Measurements from ENCODE around the gene THAP5.
A peak's percentile ranks its signal among the peaks of the same experiment; 100 is the strongest.
"Not testable (repeated sequence)": the region's sequence is repeated elsewhere in the genome, so short reads cannot be mapped to it uniquely, and the experiment has no call there.

THAP5 gene

GRCh38 chr7:108581655-108582491 is 12.4 kb upstream of the THAP5 start:
- no peak for DNase-seq

DNA sequence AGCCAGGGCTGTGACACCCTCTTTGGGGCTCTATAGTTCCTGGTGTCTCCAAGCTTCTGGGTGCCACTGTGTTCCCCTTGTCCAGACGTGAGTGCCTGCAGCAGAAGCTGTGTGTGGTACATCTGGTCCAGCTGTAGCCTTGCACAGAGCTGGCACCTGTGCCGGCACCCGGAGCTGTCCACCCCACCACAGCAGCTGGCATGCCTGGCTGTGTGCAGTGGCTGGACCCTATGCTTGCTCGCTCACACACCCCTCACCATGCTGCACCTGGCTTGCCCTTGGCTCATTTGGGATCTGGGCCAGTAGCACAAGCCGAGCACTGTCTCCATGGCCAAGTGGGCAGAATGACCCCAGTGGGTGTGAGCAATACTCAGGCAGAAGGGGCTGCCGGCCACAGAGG is 10.8 kb upstream of the THAP5 start:
- no peak for DNase-seq

DNA sequence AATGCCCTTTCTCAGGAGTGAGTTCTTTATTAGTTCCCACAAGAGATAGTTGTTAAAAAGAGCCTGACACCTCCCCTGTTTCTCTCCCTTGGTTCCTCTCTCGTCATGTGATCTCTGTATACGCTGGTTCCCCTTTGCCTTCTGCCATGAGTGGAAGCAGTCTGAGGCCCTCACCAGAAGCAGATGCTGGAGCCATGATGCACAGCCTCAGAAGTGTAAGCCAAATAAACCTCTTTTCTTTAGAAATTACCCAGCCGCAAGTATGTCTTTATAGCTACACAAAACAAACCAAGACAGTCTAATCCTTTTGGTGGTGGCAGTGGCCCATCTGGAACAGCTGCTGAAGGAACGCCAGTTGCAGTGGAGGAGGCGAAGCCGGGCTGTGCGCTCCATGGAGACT is 9.4 kb upstream of the THAP5 start:
- no peak for DNase-seq

- DNase-seq: no peak
Observed at GRCh38 chr7:108576116-108576515, 6.6 kb upstream of the THAP5 start.

GRCh38 chr7:108575156-108575555 is 5.7 kb upstream of the THAP5 start:
- DNase-seq: no peak

- DNase-seq: no peak
Observed at GRCh38 chr7:108572480-108572879, 3.0 kb upstream of the THAP5 start.

GRCh38 chr7:108570146-108570755 is 745 bp upstream of the THAP5 start:
- DNase-seq: peak; percentile 25

DNA sequence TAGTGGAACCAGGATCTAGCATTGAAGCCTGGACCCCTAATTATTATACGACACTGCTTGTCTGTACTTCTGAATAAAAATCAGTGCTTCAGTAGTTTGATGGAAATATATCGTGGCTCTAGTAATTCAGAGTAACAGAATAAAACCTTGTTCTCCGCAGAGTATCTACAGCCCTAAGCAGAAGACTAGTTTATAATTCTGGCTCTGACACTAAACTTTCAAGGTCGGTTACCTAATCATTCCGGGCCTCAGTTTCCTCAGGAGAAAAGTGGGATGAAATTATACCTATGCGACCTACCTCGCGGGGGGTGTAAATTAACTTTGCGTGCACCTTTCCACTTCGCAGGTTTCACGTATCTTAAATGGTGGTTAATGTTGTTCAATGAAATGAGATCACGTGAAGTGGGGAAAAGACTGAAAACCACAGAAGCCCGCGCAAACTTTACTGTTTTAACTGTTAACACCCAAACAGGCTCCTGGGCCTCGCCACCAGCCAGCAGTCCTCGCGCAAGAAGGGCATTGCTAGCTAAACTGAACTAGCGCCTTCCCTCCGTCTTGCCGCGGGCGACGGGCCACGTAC is 615 bp downstream of the THAP5 start:
- DNase-seq: no peak

DNA sequence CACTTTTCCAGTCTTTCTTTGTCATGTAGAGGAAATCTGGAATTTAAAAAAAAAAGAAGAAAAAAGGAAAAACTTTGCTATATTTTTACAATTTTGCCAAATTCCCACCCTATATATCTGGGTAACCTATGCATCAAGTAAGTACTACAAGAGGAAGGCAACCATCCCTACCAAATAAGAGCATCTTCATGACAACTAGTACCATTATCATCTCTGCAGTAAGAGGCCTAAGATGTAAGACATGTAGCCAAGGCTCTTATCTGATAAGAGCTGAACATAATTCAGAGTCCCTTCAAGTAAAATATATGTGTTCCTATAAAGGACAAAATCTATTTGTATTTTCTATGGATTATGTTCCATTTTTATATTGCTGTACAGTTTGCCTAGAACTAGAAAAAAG is 3.5 kb downstream of the THAP5 start:
- DNase-seq: no peak

- DNase-seq: no peak
Observed at GRCh38 chr7:108561047-108561619, 8.4 kb downstream of the THAP5 start.

GRCh38 chr7:108559253-108559652 is 10.3 kb downstream of the THAP5 start:
- DNase-seq: no peak

DNA sequence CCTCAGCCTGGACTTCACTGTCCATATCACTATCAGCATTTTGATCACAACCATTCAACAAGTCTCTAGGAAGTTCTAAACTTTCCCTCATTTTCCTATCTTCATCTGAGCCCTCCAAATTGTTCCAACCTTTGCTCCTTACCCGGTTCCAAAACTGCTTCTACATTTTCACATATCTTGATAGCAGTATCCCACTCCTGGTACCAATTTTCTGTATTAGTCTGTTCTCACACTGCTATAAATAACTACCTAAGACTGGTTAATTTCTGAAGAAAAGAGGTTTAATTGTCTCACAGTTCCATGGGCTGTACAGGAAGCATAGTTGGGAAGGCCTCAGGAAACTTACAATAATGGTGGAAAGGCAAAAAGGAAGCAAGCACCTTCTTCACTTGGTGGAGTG is 11.9 kb downstream of the THAP5 start:
- DNase-seq: no peak

DNA sequence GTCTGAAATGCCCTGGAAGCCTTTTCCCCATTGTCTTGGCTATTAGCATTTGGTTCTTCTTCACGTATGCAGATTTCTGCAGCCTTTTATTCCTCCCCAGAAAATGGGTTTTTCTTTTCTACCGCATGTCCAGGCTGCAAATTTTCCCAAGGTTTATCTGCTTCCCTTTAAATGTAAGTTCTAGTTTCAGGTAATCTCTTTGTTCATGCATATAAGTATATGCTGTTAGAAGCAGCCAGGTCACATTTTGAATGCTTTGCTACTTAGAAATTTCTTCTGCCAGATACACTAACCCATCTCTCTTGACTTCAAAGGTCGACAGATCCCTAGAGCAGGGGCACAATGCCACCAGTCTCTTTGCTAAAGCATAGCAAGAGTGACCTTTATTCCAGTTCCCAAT is 12.3 kb downstream of the THAP5 start:
- no peak for DNase-seq

DNA sequence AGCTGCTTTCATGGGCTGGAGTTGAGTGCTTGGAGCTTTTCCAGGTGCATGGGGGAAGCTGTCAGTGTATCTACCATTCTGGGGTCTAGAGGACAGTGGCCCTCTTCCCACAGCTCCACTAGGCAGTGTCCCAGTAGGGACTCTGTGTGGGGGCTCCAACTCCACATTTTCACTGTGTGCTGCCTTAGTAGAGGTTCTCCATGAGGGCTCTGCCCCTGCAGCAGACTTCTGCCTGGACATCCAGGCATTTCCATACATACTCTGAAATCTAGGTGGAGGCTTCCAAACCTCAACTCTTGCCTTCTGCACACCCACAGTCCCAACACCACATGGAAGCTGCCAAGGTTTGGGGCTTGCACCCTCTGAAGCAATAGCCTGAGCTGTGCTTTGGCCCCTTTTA is 12.8 kb downstream of the THAP5 start:
- not testable (repeated sequence) for DNase-seq

DNA sequence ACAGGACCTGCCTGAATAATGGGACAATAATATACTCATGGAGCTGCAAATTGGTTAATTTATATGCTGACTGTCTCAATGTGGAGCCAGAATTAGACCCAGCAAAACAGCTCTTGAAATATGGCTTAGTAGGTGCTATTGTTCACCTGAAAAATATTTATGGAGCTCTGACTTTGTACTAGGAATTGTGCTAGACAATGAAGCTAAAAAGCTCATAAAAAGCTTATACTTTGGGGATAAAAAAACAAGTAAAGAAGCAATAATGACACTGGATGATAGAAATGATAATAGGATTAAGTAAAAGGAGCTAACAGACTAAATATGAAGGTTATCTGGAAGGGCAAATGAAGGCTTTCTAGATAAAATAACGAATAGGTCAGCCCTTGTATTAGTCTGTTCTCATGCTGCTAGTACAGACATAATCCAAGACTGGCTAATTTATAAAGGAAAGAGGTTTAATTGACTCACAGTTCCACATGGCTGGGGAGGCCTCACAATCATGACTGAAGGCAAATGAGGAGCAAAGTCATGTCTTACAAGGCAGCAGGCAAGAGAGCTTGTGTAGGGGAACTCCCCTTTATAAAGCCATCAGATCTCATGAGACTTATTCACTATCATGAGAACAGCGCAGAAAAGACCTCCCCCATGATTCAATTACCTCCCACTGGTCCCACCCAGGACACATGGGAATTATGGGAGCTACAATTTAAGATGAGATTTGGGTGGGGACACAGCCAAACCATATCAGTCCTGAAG is 21.2 kb downstream of the THAP5 start:
- not testable (repeated sequence) for DNase-seq

DNA sequence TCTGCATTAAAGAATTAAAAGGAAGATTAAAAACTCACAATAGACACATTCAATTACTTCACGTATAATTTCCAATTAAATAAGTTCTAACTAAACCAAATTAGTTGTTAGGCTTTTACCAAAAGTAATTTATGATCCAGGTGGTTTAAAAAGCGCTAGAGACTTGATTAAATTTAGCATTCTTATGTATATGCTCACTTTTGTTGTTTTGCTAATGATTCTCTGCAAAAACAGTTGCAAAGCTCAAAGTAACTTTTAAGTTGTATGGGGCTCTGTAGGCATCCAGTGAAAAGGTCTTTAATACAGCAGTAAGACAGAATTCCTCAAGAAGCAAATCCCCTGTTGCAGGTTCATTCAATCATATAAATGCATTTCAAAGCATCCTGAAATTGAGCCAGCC is 28.0 kb downstream of the THAP5 start:
- no peak for DNase-seq

DNA sequence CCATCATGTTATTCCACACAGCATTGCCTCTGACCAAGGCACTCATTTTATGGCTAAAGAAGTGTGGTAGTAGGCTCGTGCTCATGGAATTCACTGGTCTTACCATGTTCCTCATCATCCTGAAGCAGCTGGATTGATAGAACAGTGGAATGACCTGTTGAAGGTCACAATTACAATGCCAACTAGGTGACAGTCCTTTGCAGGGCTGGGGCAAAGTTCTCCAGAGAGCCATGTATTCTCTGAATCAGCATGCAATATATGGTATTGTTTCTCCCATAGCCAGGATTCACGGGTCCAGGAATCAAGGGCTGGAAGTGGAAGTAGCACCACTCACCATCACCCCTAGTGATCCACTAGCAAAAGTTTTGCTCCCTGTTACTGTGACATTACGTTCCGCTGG is 30.8 kb downstream of the THAP5 start:
- not testable (repeated sequence) for DNase-seq

- DNase-seq: not testable (repeated sequence)
Observed at GRCh38 chr7:108538236-108538635, 31.3 kb downstream of the THAP5 start.

GRCh38 chr7:108537229-108537628 is 32.3 kb downstream of the THAP5 start:
- DNase-seq: no peak

GRCh38 chr7:108535744-108536143 is 33.8 kb downstream of the THAP5 start:
- no peak for DNase-seq

DNA sequence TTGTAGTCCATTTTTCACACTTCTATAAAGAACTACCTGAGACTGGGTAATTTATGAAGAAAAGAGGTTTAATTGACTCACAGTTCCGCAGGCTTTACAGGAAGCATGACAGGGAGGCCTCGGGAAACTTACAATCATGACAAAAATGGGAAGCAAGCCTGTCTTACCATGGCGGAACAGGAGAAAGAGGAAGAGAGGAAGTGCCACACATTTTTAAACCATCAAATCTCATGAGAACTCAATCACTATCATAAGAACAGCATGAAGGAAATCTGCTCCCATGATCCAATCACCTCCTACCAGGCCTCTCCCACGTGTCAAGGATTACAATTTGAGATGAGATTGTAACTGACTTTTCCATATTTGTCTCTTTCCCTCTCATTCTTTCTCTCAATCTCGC is 34.2 kb downstream of the THAP5 start:
- DNase-seq: no peak

DNA sequence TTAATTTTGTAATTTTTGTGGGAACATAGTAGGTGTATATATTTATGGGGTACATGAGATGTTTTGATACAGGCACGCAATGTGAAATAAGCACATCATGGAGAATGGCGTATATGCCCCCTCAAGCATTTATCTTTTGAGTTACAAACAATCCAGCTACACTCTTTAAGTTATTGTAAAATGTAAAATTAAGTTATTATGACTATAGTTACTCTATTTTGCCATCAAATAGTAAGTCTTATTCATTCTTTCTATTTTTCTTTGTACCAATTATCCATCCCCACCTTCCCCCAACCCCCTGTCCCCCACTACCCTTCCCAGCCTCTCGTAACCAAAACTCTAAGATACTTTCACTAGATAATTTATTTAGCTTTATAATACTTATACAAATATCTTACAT is 35.8 kb downstream of the THAP5 start:
- DNase-seq: no peak

DNA sequence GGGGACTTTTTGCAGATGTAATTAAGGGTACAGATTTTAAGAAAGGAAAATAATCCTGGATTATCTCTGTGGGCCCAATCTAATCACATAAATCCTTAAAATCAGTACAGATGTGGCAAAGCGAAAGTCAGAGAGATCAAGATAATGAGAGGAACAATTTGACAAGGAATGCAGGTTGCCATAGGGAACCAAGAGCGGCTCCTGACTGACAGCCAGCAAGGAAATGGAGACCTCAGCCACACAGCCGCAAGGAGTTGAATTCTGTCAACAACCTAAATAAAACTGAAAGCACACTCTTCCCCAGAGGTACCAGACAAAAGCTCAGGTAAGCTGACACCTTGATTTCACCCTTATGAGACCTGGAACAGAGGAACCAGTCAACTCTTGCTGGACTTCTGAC is 40.2 kb downstream of the THAP5 start:
- DNase-seq: no peak

Data from DMS 273 treated with DMSO at 0.1 percent for 48 hours (cell line).